Myometrial cell (primary cell): ENCODE data around the gene MT1H. TPM values are rescaled to one million over a fixed set of nuclear protein-coding genes. Genes with fewer than 3 reads are reported as not detected.

Source experiments
- total RNA-seq: library from RNA; depleted of rRNA; stranded (reverse); fragments of >200 nt; gene quantifications from 2 replicates; pipeline ENCODE4 v1.2.3, GENCODE V29; 2015

Gene MT1H
- total RNA-seq: 6.9 and 10.5 TPM in 2 replicates

GRCh38 chr16:56669005-56669839 is at the start of gene MT1H:
MT1H (plus strand) TSS chr16:56669814; CDS start chr16:56669885, 71 bp downstream.

GRCh38 chr16:56625140-56625942 is 44.3 kb upstream of the MT1H start, which contains the start of gene MT1E:
MT1E (plus strand) TSS chr16:56625781; CDS start chr16:56625852, 71 bp downstream.

GRCh38 chr16:56632156-56632847 is 37.3 kb upstream of the MT1H start, which contains the start of gene MT1M:
MT1M (plus strand) TSS chr16:56632659; CDS start chr16:56632732, 73 bp downstream.

GRCh38 chr16:56637814-56638750 is 31.5 kb upstream of the MT1H start, which contains the start of gene MT1A:
MT1A (plus strand) TSS chr16:56638666; CDS start chr16:56638739, 73 bp downstream.

GRCh38 chr16:56651586-56651985 is 18.0 kb upstream of the MT1H start, which contains the start of gene MT1B:
MT1B (plus strand) TSS chr16:56651886; CDS start chr16:56651954, 68 bp downstream.

GRCh38 chr16:56657555-56658326 is 11.9 kb upstream of the MT1H start, which contains the start of gene MT1F:
MT1F (plus strand) TSS chr16:56657959; CDS start chr16:56658059, 100 bp downstream.

GRCh38 chr16:56667581-56668571 is 1.7 kb upstream of the MT1H start, which contains the start of gene MT1G:
MT1G (minus strand) TSS chr16:56668065; CDS start chr16:56667993, 72 bp downstream.

GRCh38 chr16:56681939-56682702 is 12.5 kb downstream of the MT1H start, which contains the start of gene MT1X:
MT1X (plus strand) TSS chr16:56682470; CDS start chr16:56682541, 71 bp downstream.

Other genes with a start within 250 kb of the MT1H start
- 123 and 152 TPM in 2 replicates for gene AMFR, start 244.3 kb upstream of the MT1H start, total RNA-seq
- gene NUDT21, start 218.5 kb upstream of the MT1H start, total RNA-seq: 56.5 and 105 TPM in 2 replicates
- 38.3 and 101 TPM in 2 replicates for gene OGFOD1, start 218.3 kb upstream of the MT1H start, total RNA-seq
- 47.3 and 61.5 TPM in 2 replicates for gene BBS2, start 149.8 kb upstream of the MT1H start, total RNA-seq
- not detected in 2 replicates for gene MT4, start 104.7 kb upstream of the MT1H start, total RNA-seq
- gene MT3, start 80.3 kb upstream of the MT1H start, total RNA-seq: not detected in 2 replicates
- 392 and 575 TPM in 2 replicates for gene MT2A, start 61.2 kb upstream of the MT1H start, total RNA-seq
- gene MT1E, start 44.0 kb upstream of the MT1H start, total RNA-seq: 146 and 173 TPM in 2 replicates
- gene MT1M, start 37.2 kb upstream of the MT1H start, total RNA-seq: 9.0 and 9.8 TPM in 2 replicates
- gene MT1A, start 31.1 kb upstream of the MT1H start, total RNA-seq: 15.6 and 38.3 TPM in 2 replicates
- not detected in 2 replicates for gene MT1B, start 17.9 kb upstream of the MT1H start, total RNA-seq
- 6.2 TPM in 1 of 2 replicates, not detected in the other for gene MT1F, start 11.9 kb upstream of the MT1H start, total RNA-seq
- gene MT1G, start 1.7 kb upstream of the MT1H start, total RNA-seq: 57.4 and 95.7 TPM in 2 replicates
- gene MT1X, start 12.7 kb downstream of the MT1H start, total RNA-seq: 31.7 and 83.9 TPM in 2 replicates
- gene NUP93, start 60.3 kb downstream of the MT1H start, total RNA-seq: 66.5 and 81.6 TPM in 2 replicates
- not detected in 2 replicates for gene SLC12A3, start 195.4 kb downstream of the MT1H start, total RNA-seq